Kasumi-1 (cell line): Measurements from ENCODE around the gene SOSTDC1.
"Not testable (repeated sequence)": the region's sequence is repeated elsewhere in the genome, so short reads cannot be mapped to it uniquely, and the experiment has no call there.

Source experiments
- DNase-seq, 2 experiments: peaks; one replicate each; lab custom pipeline; 2025; lab: John Stamatoyannopoulos, UW

Gene SOSTDC1

GRCh38 chr7:16465469-16466361, at the start of gene SOSTDC1:
Gene SOSTDC1, minus strand, starts transcription at chr7:16465738. Its CDS starts 70 bp downstream, at chr7:16465668.
- no peak for DNase-seq

- no peak for DNase-seq
Observed at GRCh38 chr7:16514729-16515128, 49.2 kb upstream of the SOSTDC1 start.

- DNase-seq, result no peak
Observed at GRCh38 chr7:16514271-16514670, 48.7 kb upstream of the SOSTDC1 start.

- no peak for DNase-seq
Observed at GRCh38 chr7:16512097-16512496, 46.6 kb upstream of the SOSTDC1 start.

GRCh38 chr7:16511314-16511713, 45.8 kb upstream of the SOSTDC1 start:
- DNase-seq, result no peak

GRCh38 chr7:16509829-16510228, 44.3 kb upstream of the SOSTDC1 start:
- peak in 1 of 2 experiments; percentile 1 for DNase-seq

- not testable (repeated sequence) for DNase-seq
Observed at GRCh38 chr7:16506422-16506821, 40.9 kb upstream of the SOSTDC1 start.

- no peak for DNase-seq
Observed at GRCh38 chr7:16504019-16504418, 38.5 kb upstream of the SOSTDC1 start.

- DNase-seq, result no peak
Observed at GRCh38 chr7:16502303-16502702, 36.8 kb upstream of the SOSTDC1 start.

GRCh38 chr7:16498122-16498521, 32.6 kb upstream of the SOSTDC1 start:
- DNase-seq, result no peak

GRCh38 chr7:16494955-16495719, 29.6 kb upstream of the SOSTDC1 start:
- no peak for DNase-seq

- DNase-seq, result no peak
Observed at GRCh38 chr7:16494551-16494950, 29.0 kb upstream of the SOSTDC1 start.

- DNase-seq, result no peak
Observed at GRCh38 chr7:16493266-16493665, 27.7 kb upstream of the SOSTDC1 start.

- DNase-seq, result no peak
Observed at GRCh38 chr7:16492513-16493062, 27.1 kb upstream of the SOSTDC1 start.

- no peak for DNase-seq
Observed at GRCh38 chr7:16491148-16491547, 25.6 kb upstream of the SOSTDC1 start.

GRCh38 chr7:16484453-16485158, 19.1 kb upstream of the SOSTDC1 start:
- no peak for DNase-seq

- DNase-seq, result no peak
Observed at GRCh38 chr7:16479591-16479990, 14.1 kb upstream of the SOSTDC1 start.

- no peak for DNase-seq
Observed at GRCh38 chr7:16479161-16479560, 13.6 kb upstream of the SOSTDC1 start.

- no peak for DNase-seq
Observed at GRCh38 chr7:16471933-16472332, 6.4 kb upstream of the SOSTDC1 start.

- no peak for DNase-seq
Observed at GRCh38 chr7:16463949-16464715, 1.4 kb downstream of the SOSTDC1 start.

- DNase-seq, result no peak
Observed at GRCh38 chr7:16463520-16463919, 2.0 kb downstream of the SOSTDC1 start.
